ENCODE results near the gene PPP1R12C.
A peak's percentile ranks its signal among the peaks of the same experiment; 100 is the strongest.

PPP1R12C gene

DNA sequence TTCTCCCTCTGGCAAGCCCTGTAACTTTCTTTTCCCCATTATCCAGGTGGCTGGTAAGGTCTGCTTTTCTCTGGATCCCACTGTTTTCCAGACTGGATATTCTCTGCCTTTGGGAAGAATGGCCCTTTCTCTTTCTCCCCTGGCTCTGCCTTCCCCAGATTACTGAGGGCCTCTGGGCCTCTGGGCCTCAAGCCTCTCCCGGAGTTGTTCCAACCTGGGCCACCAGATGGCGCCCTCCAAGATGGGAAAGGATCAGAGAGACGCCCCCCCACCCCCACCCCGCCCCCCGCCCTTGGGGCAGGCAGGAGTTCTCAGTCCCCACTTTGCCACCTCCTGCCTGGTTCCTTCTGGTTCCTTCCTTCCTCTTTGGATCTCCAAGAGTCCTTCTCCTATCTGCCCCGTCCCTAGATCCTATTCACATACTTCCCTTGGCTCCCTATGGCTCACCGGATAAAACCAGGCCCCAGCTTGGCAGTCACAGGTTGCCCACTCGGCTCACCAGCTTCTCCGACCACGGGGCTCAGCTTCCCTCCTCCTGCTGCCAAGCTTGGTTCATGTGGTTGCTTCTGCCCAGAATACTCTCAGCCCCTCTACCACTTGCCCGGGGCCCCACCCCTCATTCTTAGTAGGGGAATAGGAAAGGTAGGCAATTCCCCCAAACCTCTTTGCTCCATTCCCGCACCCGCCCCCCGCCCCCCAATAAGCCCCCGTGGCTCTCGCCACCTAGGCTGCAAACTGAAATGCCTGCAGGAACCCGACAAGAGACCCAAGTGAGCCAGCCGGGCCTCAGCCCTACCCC, 28.7 kb downstream of the PPP1R12C start:
- DNase-seq = peak; percentile 84

DNA sequence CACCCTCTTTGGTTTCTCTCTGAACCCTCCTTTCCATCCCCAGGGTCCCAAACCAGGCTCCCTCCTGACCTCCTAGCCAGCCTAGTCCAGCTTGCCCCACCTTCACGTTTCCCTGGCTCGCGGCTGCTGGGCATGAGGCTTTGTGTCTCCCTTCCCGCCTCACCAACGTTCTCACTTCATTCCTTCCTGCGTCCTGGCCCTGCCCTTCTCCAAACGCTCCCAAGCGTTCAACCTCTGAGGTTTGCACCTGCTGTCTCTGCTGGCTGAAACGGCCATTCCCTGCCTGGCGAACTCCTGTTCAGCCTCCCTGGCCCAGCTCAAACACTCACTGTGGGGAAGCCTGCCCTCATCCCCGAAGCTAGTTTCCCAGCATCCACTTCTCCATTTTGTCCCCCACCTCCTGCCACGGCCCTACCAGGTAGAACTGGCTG, 29.4 kb downstream of the PPP1R12C start:
- DNase-seq = no peak

DNA sequence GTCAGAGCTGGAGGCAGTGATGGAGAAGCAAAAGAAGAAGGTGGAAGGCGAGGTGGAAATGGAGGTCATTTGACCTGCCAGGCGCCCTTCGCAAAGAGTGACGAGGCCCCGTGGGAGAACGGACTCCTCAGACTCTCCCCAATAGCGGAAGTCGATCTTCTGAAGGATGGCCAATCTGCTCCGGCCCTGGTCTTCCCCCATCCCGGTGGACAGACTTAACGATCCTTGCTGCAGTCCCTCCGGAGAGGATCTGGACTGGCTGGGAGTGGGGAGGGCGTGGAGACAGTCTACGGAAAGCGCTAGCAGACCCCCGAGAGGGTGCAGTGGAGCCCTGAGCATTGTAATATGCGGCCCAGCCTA, 29.9 kb downstream of the PPP1R12C start:
- DNase-seq = no peak

DNA sequence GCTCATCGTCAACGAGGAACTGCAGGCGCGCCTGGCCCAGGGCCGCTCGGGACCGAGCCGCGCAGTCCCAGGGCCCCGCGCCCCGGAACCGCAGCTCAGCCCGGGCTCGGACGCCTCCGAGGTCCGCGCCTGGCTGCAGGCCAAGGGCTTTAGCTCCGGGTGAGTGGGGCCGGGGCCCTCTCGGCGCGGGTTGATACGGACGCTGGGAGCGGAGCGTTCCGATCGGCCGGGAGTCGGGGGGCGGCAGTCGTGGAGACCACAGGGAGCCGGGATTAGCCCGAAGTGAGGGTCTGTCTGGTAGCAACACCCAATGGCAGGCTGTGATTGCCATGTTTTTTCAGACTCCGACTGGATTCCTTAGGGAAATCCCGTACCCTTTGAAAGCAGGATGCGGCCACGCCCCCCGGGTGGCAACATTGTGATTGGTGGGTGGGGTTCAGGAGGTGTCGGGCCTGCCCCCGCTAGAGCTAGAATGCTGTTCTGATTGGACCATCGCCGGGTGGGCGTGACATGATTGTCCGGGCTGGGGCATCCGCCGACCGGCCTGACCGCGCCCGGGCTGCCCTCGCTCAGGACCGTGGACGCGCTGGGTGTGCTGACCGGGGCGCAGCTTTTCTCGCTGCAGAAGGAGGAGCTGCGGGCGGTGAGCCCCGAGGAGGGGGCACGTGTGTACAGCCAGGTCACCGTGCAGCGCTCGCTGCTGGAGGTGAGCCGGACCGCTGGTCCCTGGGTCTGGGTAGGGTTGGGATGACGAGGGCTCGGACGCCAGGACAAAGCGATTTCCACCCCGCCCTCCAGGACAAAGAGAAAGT, 30.5 kb downstream of the PPP1R12C start:
- peak; percentile 61 for DNase-seq

DNA sequence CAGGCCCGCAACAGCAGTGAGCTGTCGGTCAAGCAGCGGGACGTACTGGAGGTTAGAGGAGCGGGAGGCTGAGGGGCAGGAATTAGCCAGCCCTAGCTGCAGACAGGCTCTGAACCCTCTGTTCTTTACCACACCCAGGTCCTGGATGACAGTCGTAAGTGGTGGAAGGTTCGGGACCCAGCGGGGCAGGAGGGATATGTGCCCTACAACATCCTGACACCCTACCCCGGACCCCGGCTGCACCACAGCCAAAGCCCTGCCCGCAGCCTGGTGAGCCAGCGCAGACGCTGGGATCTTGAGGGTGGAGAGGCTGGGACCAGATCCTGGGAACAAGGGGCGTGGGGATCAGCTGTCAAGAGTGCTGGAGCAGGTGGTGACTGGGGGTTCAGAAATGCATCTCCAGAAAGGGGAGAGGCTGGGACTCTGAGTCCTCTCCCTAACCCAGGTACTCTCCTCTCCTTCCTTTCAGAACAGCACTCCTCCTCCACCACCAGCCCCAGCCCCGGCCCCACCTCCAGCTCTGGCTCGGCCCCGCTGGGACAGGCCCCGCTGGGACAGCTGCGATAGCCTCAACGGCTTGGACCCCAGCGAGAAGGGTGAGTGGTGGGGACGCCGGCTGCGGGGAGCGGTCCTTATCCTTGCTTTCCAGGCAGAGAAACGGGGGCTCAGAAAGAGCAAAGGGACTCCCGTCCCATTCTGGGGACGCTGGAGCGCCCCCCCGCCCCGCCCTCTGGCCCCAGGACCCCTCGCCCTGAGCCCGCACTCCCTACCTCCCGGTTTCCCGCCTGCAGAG, 31.3 kb downstream of the PPP1R12C start:
- no peak for DNase-seq

DNA sequence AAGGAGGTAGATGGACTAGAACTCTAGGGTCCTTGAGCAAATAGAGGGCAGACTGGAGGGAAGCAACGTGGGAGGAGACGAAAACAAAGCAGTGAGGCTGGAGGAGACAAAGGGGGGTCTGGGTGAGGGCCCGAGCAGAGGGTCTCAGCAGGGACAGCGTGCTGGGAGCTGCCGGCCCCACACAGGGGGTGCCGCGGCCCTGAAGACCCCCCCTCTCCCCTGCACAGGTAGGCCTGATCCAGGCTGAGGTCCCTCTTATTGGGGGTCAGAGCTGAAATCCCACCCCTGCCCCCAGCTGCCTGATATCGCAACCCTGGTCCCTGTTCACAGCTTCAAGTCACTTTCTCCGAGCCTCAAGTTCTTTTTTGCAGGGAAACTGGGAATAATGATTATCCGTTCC, 33.0 kb downstream of the PPP1R12C start:
- DNase-seq = no peak

DNA sequence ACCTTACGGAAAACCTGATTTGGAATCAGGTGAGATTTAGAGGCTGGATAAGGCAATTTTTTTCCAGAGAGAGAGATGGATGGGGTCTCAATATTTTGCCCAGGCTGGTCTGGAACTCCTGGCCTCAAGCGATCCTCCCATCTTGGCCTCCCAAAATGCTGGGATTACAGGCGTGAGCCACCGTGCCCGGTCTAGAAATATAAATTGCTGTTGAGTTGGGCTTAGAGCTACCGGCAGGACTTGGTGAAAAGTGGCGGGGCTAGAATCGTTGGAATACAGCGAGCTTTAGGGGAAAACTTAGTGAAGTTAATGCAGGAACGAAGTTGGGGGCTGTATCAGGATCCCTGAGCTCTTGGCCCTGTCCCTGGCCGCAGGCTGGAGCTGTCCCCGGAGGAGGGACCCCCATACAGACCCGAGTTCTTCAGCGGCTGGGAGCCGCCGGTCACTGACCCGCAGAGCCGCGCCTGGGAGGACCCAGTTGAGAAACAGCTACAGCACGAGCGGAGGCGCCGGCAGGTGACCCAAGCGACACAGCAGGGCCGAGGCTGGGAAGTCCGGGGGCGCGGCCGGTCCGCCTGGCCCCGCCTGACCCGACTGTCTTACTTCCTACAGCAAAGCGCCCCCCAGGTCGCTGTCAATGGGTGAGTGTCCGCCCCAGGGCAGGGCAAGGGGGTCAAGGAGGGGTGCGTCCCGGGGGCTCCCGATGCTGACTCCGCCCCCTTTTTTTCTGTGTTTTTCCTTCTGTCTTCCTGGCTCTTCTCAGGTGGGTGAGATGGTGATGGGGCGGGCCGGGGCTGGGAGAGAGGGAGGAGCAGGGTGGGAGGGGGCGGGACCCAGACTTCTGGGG, 34.2 kb downstream of the PPP1R12C start:
- no peak for DNase-seq

DNA sequence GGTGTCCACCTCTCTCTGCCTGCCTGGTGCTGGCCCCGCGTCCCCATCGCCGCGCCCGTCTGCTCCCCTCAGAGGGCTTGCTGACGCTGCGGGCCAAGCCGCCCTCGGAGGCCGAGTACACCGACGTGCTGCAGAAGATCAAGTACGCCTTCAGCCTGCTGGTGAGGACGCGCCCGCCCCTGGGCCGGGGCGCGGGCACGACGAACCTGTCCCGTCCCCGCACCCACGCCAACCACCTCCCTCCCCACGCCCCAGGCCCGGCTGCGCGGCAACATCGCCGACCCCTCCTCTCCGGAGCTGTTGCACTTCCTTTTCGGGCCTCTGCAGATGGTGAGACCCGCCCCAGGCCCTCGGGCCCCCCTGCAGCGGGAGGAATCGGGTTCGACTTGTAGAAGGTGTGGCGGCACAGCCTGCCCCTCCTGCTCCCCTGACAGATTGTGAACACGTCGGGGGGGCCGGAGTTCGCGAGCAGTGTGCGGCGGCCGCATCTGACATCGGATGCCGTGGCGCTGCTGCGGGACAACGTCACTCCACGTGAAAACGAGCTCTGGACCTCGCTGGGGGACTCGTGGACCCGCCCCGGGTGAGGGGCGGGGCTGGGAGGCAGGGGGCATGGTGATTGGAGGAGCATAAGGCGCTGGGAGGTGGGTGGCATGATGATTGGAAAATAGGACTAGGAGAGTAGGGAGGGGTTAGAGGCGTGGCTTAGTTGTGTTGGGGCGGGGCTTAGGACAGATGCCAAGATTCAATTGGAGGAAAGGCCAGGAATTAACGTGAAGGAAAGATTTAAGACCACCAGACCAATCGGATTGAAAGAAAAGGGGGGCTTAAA, 35.2 kb downstream of the PPP1R12C start:
- peak; percentile 55 for DNase-seq

DNA sequence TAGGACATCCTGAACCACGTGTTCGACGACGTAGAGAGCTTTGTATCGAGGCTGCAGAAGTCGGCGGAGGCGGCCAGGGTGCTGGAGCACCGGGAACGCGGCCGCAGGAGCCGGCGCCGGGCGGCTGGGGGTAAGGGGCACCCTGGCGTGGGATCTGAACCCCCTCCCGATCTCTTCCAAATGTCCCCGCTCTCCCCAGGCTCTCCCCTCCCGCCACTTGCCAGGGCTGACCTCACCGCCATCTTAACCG, 35.7 kb downstream of the PPP1R12C start:
- DNase-seq = no peak

DNA sequence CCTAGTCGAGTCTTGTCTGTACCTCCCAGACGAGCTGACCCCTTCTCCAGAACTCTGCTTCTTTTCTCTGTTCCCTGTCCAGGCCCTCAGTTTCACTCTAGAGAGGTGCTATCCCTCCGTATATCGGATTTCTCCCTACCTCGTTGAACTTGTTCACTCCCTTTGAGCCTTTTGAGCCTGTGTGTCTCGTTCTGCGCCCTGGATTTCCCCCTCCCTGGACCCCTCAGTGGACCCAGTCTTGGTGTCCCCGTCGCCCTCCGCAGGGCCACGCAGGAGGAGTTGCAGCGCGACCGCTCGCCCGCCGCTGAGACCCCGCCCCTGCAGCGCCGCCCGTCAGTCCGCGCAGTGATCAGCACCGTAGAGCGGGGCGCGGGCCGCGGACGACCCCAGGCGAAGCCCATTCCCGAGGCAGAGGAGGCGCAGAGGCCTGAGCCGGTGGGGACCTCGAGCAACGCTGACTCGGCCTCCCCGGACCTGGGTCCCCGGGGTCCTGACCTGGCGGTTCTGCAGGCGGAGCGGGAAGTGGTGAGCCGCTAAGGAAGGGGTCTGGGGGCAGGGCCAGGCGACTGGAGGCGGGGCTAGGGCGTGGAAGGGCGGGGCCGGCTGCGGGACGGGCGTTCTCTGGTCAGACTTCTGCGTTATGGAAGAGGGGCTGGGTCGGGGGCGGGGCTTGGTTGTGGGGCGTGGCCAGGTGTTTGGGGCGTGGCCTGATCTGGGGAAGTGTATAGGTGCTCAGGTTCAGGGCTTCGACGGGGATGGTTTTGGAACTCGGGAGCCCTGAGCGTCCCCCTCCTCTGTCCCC, 36.3 kb downstream of the PPP1R12C start:
- peak; percentile 89 for DNase-seq

DNA sequence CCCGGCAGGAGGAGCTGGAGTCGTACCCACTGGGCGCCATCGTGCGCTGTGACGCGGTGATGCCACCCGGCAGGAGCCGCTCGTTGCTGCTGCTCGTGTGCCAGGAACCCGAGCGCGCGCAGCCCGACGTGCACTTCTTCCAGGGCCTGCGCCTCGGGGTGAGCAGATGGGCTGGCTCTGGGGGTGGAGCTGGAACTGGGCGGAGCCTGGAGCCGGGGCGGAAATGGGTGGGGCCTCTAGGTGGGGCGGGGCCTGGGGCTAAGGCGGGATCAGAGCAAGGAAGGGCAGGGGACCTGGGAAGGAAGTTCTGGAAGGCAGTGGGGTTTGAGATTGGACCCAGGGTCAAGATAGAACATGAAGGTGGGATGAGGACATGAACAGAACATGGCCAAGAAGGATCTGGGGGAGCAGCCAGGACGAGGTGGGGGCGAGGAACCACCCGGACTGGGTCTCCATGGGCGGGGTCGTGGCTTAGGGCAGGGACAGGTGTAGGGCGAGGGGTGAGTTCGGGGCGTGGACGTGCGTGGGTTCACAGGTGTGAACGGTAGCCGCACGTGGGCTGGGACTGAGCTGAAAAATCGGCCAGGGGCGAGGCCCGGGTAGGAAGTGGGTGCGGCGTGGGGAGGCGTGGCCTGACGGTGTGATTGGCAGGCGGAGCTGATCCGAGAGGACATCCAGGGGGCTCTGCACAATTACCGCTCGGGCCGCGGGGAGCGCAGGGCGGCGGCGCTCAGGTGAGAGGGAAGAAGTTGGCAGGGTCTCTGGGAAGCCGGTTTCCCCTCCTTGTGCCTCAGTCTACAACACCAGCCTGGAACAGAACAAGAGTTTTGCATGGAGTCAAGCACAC, 37.1 kb downstream of the PPP1R12C start:
- DNase-seq = peak; percentile 61

DNA sequence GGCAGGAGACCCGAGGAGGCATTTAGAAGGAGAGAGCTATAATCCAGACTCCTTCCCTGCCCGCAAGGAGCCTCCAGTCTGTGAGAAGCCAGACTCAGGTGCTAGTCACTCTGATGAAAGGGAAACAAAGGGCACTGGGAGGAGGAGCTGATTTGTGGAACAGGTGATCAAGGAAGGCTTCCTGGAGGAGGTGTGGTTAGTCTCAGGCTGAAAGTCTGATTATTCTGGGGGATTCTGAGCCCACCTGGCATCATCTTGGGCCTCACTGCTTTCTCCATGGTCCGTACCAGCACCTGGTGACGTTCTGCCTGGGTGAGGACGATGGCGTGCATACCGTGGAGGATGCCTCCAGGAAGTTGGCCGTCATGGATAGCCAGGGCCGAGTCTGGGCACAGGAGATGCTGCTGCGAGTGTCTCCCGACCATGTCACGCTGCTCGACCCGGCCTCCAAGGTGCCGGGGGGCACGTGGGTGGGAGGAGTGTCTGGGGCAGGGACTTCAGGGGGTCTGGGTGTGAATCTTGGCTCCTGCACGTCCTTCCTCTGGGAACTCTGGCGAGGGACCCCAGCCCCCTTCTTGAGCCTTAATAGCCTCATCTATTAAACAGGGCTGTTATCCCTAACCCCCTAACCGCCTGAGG, 37.9 kb downstream of the PPP1R12C start:
- no peak for DNase-seq

DNA sequence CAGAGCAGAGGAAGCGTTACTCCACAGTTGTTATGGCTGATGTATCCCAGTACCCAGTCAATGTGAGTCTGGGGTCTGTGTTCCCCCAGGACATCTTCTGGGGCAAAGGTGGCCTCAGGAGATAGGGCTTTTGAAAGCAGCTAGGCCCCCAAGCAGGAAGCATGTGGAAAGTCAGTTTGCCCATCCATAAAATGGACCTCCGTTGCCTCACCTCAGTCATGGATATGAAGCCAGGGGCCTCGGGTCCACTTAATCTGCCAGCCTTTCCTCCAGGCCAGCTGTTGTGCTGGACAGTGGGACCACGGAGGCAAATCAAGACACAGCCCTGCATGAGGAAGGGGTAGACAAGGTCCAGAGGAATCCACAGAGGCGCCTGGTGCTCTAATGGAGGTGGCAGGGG, 38.4 kb downstream of the PPP1R12C start:
- DNase-seq = no peak

DNA sequence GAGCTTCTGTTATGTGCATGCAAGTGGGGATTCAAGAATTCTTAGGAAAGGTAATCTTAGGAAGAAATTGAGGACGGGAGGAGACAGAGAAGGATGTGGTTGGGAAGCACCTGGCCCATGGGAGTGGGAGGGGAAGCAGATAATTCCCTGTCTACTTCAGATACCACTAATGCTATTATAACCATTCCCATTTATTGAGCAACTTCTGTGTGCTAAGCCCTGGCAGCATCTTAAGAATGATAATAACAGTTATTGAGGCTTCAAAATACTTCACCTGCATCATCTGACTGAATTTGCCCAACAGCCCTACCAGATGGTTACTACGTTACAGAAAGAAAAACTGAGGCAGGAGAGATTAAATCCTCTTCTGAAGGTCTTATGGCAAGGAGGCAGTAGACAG, 40.3 kb downstream of the PPP1R12C start:
- no peak for DNase-seq

DNA sequence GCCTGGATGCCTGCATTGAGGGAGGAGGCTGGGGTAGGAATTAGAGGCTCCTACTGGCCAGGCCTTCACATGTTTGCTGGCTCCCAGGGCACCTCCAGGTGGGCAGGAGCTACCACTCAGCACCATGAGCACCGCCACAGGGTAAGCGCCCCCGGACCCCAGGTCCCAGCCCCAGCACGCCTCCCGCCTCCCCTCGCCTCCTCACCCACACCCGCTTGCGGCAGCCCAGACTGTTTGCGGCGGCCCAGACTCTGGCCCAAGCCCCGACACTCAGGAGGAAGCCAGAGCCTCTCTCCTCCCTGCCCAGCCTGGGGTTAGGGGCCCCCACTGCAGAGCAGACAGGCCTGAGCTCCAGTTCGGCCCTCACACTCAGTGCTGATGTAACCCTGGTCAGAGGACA, 41.1 kb downstream of the PPP1R12C start:
- no peak for DNase-seq

DNA sequence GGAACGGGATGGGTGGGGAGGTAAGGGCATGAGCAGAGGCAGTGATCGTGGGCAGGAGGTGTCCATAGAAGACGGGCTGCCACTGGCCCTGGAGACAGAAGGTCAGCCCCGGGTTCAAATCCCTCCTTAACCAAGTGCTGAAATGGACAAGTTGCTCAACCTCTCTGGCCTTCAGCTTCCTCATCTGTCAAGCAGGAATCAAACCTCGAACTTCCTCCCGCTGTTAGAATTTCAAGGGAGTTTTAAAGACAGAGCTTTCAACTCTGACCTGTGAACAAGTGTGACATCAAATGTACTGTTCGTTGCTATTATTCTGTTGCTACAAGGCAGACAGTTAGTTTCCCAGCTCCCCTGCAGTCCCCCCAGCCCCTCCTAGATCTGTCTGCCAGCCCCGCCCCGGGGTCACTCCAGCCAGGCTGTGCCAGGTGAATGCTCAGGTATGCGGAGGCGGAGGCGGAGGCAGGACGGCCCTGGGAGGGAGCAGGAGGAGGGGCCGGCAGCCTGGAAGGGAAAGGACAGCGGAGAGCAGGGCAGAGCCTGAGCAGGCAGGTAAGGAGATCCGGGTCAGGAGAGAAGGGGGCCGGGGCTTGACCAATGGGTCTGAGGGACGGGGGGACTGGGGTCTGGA, 42.0 kb downstream of the PPP1R12C start, which contains the start of gene EPS8L1:
TSS of gene EPS8L1 (plus strand) at position 499 of the 628 bp plus-strand sequence. CDS start 576 bp downstream, outside the sequence.
- DNase-seq = no peak

DNA sequence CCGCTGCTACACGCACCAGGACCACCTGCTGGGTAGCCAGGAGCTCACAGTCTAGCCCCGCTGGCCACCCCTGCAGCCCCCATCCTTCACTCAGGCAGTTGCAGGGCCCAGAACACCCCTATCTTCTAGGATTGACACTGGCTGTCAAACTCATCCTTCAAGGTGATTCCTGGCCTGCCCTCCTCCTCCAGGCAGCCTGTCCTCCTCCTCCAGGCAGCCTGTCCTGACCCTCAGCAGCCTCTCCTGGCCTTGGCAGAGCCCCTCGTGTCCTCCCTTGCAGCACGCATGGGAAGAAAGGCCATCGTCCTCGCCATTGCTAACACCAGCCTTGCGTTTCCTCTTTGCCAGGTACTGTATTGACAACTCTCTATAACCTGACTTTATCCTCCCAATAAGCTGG, 45.5 kb downstream of the PPP1R12C start:
- no peak for DNase-seq

DNA sequence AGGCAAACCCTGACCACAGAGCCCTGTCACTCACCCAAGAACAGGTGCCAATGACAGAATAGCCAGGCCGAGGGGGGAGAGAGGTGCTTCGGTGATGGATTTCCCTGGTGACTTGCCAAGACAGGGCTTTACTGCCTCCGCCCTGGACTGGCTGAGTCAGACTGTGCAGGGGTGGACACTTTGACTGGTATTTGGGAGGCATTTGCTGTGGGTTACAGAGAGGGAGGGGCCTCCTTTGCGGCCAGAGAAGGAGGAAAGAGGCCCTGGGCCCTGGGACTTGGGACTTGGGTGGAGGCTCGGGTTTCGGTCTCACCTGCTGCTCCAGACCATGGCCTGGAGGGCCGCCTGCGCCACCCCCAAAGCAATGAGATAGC, 46.3 kb downstream of the PPP1R12C start:
- DNase-seq = no peak
